GM04503 (cell line): ENCODE data around the gene ZGRF1.
"Not testable (repeated sequence)": the region's sequence is repeated elsewhere in the genome, so short reads cannot be mapped to it uniquely, and the experiment has no call there.

ENCODE experiments used
- DNase-seq: peaks from one replicate; pipeline ENCODE4 v3.0.0-alpha.2; 2012; ENCODE audit warnings: low read depth

The ZGRF1 gene

GRCh38 chr4:112637552-112637866 is 800 bp upstream of the ZGRF1 start:
- DNase-seq = no peak

GRCh38 chr4:112633477-112634235 is 3.1 kb downstream of the ZGRF1 start:
- DNase-seq = no peak

- DNase-seq = no peak
Observed at GRCh38 chr4:112626228-112626627, 10.5 kb downstream of the ZGRF1 start.

GRCh38 chr4:112616984-112617383 is 19.7 kb downstream of the ZGRF1 start:
- no peak for DNase-seq

GRCh38 chr4:112612814-112613213 is 23.9 kb downstream of the ZGRF1 start:
- not testable (repeated sequence) for DNase-seq

- DNase-seq = peak; percentile 23
Observed at GRCh38 chr4:112604589-112604988, 32.1 kb downstream of the ZGRF1 start.

GRCh38 chr4:112594993-112595392 is 41.7 kb downstream of the ZGRF1 start:
- no peak for DNase-seq

- no peak for DNase-seq
Observed at GRCh38 chr4:112593438-112594133, 43.1 kb downstream of the ZGRF1 start.

GRCh38 chr4:112592717-112593116 is 44.0 kb downstream of the ZGRF1 start:
- no peak for DNase-seq

- no peak for DNase-seq
Observed at GRCh38 chr4:112591593-112591992, 45.1 kb downstream of the ZGRF1 start.

- peak; percentile 22 for DNase-seq
Observed at GRCh38 chr4:112589206-112589605, 47.5 kb downstream of the ZGRF1 start.

GRCh38 chr4:112585977-112586736 is 50.6 kb downstream of the ZGRF1 start:
- no peak for DNase-seq

- DNase-seq = no peak
Observed at GRCh38 chr4:112567536-112567935, 69.2 kb downstream of the ZGRF1 start.

- DNase-seq = no peak
Observed at GRCh38 chr4:112564706-112565270, 71.9 kb downstream of the ZGRF1 start.

GRCh38 chr4:112563431-112564200 is 73.1 kb downstream of the ZGRF1 start:
- no peak for DNase-seq

GRCh38 chr4:112562254-112562879 is 74.3 kb downstream of the ZGRF1 start:
- DNase-seq = no peak

GRCh38 chr4:112560084-112560483 is 76.6 kb downstream of the ZGRF1 start:
- DNase-seq = no peak

- no peak for DNase-seq
Observed at GRCh38 chr4:112559053-112559452, 77.7 kb downstream of the ZGRF1 start.

- DNase-seq = no peak
Observed at GRCh38 chr4:112557676-112558411, 78.9 kb downstream of the ZGRF1 start.

GRCh38 chr4:112554271-112554670 is 82.4 kb downstream of the ZGRF1 start:
- not testable (repeated sequence) for DNase-seq

- peak; percentile 60 for DNase-seq
Observed at GRCh38 chr4:112552668-112553067, 84.0 kb downstream of the ZGRF1 start.
